Measurements from ENCODE around the gene GEMIN2. TPM values are rescaled to one million over a fixed set of nuclear protein-coding genes. Genes with fewer than 3 reads are reported as not detected.

The GEMIN2 gene
- polyA plus RNA-seq, 3 donors: 6.1 to 11.8 (median 10.2) TPM

GRCh38 chr14:39109893-39110715 lies 4.0 kb upstream of the GEMIN2 start:
- intact Hi-C loops (cut with micrococcal nuclease): loop anchor here (10.0 kb wide), 1 partner anchor 325 kb away; the partner anchor contains the start of gene FBXO33 (in 2 of the 2)
- H3K36me3 ChIP-seq (replicated peaks in 1 of 2; ENCODE audit: control insufficient read depth in 1 of 2, insufficient read depth in 2 of 2, low read length in 2 of 2): no peaks in the 10 kb centered on the region
- H3K4me3 Mint-ChIP-seq: peak overlapping the region in 1 of 2 donors; percentile 51

DNA sequence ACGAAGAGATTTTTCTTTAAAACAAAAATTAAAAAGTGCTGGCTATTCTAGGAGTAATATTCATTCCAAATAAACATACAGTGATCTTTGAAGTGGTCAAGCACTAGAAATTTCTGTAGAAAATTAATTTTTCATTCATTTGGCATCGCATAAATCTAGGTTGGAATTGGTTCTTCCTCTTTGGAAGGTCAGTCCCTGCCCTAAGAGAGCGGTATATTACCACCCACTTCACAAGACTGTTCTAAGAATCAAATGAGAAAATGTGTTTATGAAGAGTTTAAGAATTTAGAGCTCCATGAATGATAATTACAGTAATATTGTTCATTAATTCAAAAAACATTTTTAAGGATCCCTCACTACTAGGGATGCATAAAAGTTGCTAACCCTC lies 444 bp upstream of the GEMIN2 start:
- Histone ChIP-seq H3K27me3 (ENCODE audit: control insufficient read depth in 2 of 2, insufficient read depth in 2 of 2, low read length in 2 of 2) (no peaks in the 10 kb centered on the region), H3K4me1 (ENCODE audit: control insufficient read depth in 1 of 2, insufficient read depth in 2 of 2, low read length in 2 of 2) (peaks cover 13 to 17% of the 10 kb centered on the region in 2 donors), H4K20me1 (ENCODE audit: insufficient read depth, low read length) (no peaks in the 10 kb centered on the region), H3K9ac (ENCODE audit: insufficient read depth, low read length, poor library complexity, severe bottlenecking) (peak overlapping the region; percentile 68), H3K36me3 (replicated peaks in 1 of 2; ENCODE audit: control insufficient read depth in 1 of 2, insufficient read depth in 2 of 2, low read length in 2 of 2) (peaks cover 5 to 6% of the 10 kb centered on the region in 2 donors), H3K9me3 (replicated peaks in 1 of 2; ENCODE audit: control insufficient read depth in 1 of 2, insufficient read depth in 1 of 2, low read length in 2 of 2) (no peaks in the 10 kb centered on the region), H3K4me2 (replicated peaks; ENCODE audit: extremely low read depth, low read length, poor library complexity, severe bottlenecking) (peak overlapping the region; percentile 83), H2AFZ (ENCODE audit: insufficient read depth, low read depth, low read length, poor library complexity, severe bottlenecking) (peak overlapping the region; percentile 96), H3K4me3 (replicated peaks in 1 of 3; ENCODE audit: low read depth in 2 of 3, low read length in 3 of 3) (peak overlapping the region in 2 of 3 experiments; percentile 88 to 92), H3K27ac (ENCODE audit: low read depth in 1 of 2, low read length in 2 of 2) (peak overlapping the region; percentile 50 to 75), H3K79me2 (ENCODE audit: insufficient read depth, low read length) (peaks cover 13% of the 10 kb centered on the region)
- H3K27ac Mint-ChIP-seq: peak overlapping the region in 3 of 7 donors; percentile 62 to 86 (median 74)
- peaks cover 9% of the 10 kb centered on the region for H3K4me1 Mint-ChIP-seq
- H3K9me3 Mint-ChIP-seq: no peaks in the 10 kb centered on the region
- no peak for DNase-seq
- intact Hi-C loops (cut with micrococcal nuclease): no loop called here
- peaks cover 1 to 2% (median 1%) of the 10 kb centered on the region in 3 donors for H3K27me3 Mint-ChIP-seq (ENCODE audit: low read depth in 3 of 3)
- no CpG with 5 or more reads among the region's 3 CpGs for WGBS (ENCODE audit: insufficient coverage)
- H3K36me3 Mint-ChIP-seq: peaks cover 5 to 12% of the 10 kb centered on the region in 2 donors
- TF ChIP-seq, protein P1, sequence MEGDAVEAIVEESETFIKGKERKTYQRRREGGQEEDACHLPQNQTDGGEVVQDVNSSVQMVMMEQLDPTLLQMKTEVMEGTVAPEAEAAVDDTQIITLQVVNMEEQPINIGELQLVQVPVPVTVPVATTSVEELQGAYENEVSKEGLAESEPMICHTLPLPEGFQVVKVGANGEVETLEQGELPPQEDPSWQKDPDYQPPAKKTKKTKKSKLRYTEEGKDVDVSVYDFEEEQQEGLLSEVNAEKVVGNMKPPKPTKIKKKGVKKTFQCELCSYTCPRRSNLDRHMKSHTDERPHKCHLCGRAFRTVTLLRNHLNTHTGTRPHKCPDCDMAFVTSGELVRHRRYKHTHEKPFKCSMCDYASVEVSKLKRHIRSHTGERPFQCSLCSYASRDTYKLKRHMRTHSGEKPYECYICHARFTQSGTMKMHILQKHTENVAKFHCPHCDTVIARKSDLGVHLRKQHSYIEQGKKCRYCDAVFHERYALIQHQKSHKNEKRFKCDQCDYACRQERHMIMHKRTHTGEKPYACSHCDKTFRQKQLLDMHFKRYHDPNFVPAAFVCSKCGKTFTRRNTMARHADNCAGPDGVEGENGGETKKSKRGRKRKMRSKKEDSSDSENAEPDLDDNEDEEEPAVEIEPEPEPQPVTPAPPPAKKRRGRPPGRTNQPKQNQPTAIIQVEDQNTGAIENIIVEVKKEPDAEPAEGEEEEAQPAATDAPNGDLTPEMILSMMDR (IDR thresholded peaks at IDR 0.05): no peak
- H3K4me3 Mint-ChIP-seq: peak overlapping the region; percentile 94 to 96

More at GRCh38 chr14:39109893-39110715, 4.0 kb upstream of the GEMIN2 start:
- Histone ChIP-seq H3K4me3 (replicated peaks in 1 of 3; ENCODE audit: low read depth in 2 of 3, low read length in 3 of 3) (no peak overlapping the region), H3K9me3 (replicated peaks in 1 of 2; ENCODE audit: control insufficient read depth in 1 of 2, insufficient read depth in 1 of 2, low read length in 2 of 2) (no peaks in the 10 kb centered on the region), H3K27ac (ENCODE audit: low read depth in 1 of 2, low read length in 2 of 2) (no peak overlapping the region), H3K4me1 (ENCODE audit: control insufficient read depth in 1 of 2, insufficient read depth in 2 of 2, low read length in 2 of 2) (peaks cover 12 to 16% of the 10 kb centered on the region in 2 donors), H3K4me2 (replicated peaks; ENCODE audit: extremely low read depth, low read length, poor library complexity, severe bottlenecking) (no peak overlapping the region), H2AFZ (ENCODE audit: insufficient read depth, low read depth, low read length, poor library complexity, severe bottlenecking) (peak overlapping the region; percentile 30), H4K20me1 (ENCODE audit: insufficient read depth, low read length) (no peaks in the 10 kb centered on the region), H3K27me3 (ENCODE audit: control insufficient read depth in 2 of 2, insufficient read depth in 2 of 2, low read length in 2 of 2) (no peaks in the 10 kb centered on the region), H3K79me2 (ENCODE audit: insufficient read depth, low read length) (peaks cover 8% of the 10 kb centered on the region), H3K9ac (ENCODE audit: insufficient read depth, low read length, poor library complexity, severe bottlenecking) (no peak overlapping the region)
- no peak for DNase-seq
- no peak overlapping the region for H3K27ac Mint-ChIP-seq
- no peaks in the 10 kb centered on the region for H3K36me3 Mint-ChIP-seq
- TF ChIP-seq, protein P1 (IDR thresholded peaks at IDR 0.05): no peak
- no peaks in the 10 kb centered on the region for H3K9me3 Mint-ChIP-seq
- peaks cover 7% of the 10 kb centered on the region for H3K4me1 Mint-ChIP-seq
- 100% methylated on average over 4 of the region's 12 CpGs for WGBS (ENCODE audit: insufficient coverage)
- H3K27me3 Mint-ChIP-seq (ENCODE audit: low read depth in 3 of 3): peaks cover 1 to 3% (median 2%) of the 10 kb centered on the region in 3 donors

Measured in CD14-positive monocyte (primary cell).